ENCODE measurements around the gene SETD2. TPM values are rescaled to one million over a fixed set of nuclear protein-coding genes. Genes with fewer than 3 reads are reported as not detected.

The SETD2 gene
- total and polyA plus RNA-seq, 9 of the 15 experiments (the other 6 are each of a cell fraction or from before 2014, with no cell fraction given): 8.2 to 44.0 (median 33.6) TPM

GRCh38 chr3:47109393-47109792 lies 54.5 kb downstream of the SETD2 start (continued):
- no peak for TF ChIP-seq ZNF324 (CRISPR knock-in tag; IDR thresholded peaks at IDR 0.05)
- no peak for TF ChIP-seq CBX5 (IDR thresholded peaks at IDR 0.05; ENCODE audit: borderline replicate concordance, low read depth)
- TF ChIP-seq ZFP1 (CRISPR knock-in tag; IDR thresholded peaks at IDR 0.05): no peak
- TF ChIP-seq NCOA1 (IDR thresholded peaks at IDR 0.05; ENCODE audit: low read depth): no peak
- no peak for TF ChIP-seq RCOR1 (IDR thresholded peaks at IDR 0.05; ENCODE audit: borderline replicate concordance in 1 of 2, low read depth in 2 of 2, low read length in 2 of 2)
- TF ChIP-seq ZNF395 (CRISPR knock-in tag; IDR thresholded peaks at IDR 0.05): no peak
- TF ChIP-seq, protein P1, sequence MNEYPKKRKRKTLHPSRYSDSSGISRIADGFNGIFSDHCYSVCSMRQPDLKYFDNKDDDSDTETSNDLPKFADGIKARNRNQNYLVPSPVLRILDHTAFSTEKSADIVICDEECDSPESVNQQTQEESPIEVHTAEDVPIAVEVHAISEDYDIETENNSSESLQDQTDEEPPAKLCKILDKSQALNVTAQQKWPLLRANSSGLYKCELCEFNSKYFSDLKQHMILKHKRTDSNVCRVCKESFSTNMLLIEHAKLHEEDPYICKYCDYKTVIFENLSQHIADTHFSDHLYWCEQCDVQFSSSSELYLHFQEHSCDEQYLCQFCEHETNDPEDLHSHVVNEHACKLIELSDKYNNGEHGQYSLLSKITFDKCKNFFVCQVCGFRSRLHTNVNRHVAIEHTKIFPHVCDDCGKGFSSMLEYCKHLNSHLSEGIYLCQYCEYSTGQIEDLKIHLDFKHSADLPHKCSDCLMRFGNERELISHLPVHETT (CRISPR knock-in tag; conservative IDR thresholded peaks at IDR 0.05 in 1 of 2, IDR thresholded peaks at IDR 0.05 in 1 of 2): no peak
- no peak for TF ChIP-seq ZNF184 (CRISPR knock-in tag; IDR thresholded peaks at IDR 0.05)

DNA sequence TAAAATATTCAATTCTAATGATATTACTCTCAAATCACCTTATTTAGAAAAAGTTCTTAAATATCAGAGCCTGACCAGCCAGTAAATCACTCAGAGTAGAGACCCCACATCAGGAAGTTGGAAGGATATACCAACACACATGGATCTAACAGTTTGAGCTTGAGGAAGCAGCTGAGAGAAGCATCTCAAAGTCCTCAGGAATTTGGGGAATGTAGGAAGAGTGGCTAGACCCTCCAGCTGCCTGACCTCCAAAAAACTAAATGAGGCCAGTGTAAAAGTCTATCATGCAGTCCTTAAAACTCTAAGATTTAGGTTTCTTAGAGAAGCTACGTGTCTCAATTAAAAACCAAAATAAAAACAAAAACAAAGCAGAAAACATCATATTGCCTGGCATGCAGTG lies 55.4 kb downstream of the SETD2 start:
- ChIA-PET POLR2A (interaction anchor here (0.7 to 2.2 kb wide), 8 partner anchors 9 to 142 kb away, joined by 3 to 10 read pairs (median 4); no protein-coding TSS in a partner anchor), CTCF (ENCODE audit: low intra/inter-chr PET ratio) (no interaction called here)
- Histone ChIP-seq H3K27me3 (ENCODE audit: control insufficient read depth in 2 of 2, insufficient read depth in 2 of 2, low read length in 2 of 2) (no peaks in the 10 kb centered on the region), H4K20me1 (replicated peaks; ENCODE audit: control insufficient read depth, insufficient read depth, low read length) (no peaks in the 10 kb centered on the region), H3K4me2 (ENCODE audit: insufficient read depth, low read length) (no peak overlapping the region), H3K9me1 (ENCODE audit: control insufficient read depth, insufficient read depth, low read length) (no peaks in the 10 kb centered on the region), H3K9me3 (replicated peaks; ENCODE audit: control insufficient read depth, insufficient read depth, low read depth, low read length) (no peaks in the 10 kb centered on the region), H3K36me3 (ENCODE audit: control insufficient read depth, insufficient read depth, low read length) (peaks cover 77% of the 10 kb centered on the region), H3K4me1 (replicated peaks in 1 of 2; ENCODE audit: control insufficient read depth in 2 of 2, insufficient read depth in 2 of 2, low read length in 2 of 2) (no peaks in the 10 kb centered on the region), H3K4me3 (no peak overlapping the region), H2AFZ (ENCODE audit: low read depth, low read length) (no peak overlapping the region), H3K9ac (ENCODE audit: insufficient read depth in 1 of 2, low read depth in 2 of 2, low read length in 2 of 2) (no peak overlapping the region), H3K27ac (ENCODE audit: extremely low read depth, low read depth, low read length) (no peak overlapping the region), H3K79me2 (ENCODE audit: control insufficient read depth, insufficient read depth, low read length) (no peaks in the 10 kb centered on the region)
- intact Hi-C loops (cut with micrococcal nuclease): no loop called here
- FAIRE-seq (no peak), ATAC-seq (no peak), DNase-seq (ENCODE audit: extremely low read depth in 1 of 4, low spot score in 3 of 4) (no peak)
- BruUV-seq (replicated peaks): no TSS peak
- 100% methylated on average over 1 of the region's 1 CpG for WGBS (ENCODE audit: insufficient coverage, low coverage, missing lambda C conversion rate)
- in situ Hi-C loops (cut with MboI): no loop called here
- TF ChIP-seq ZFP30 (CRISPR knock-in tag; IDR thresholded peaks at IDR 0.05; ENCODE audit: borderline replicate concordance) (no peak), POLR3G (IDR thresholded peaks at IDR 0.05; ENCODE audit: extremely low read depth, insufficient read length, insufficient replicate concordance) (no peak), ZKSCAN8 (CRISPR knock-in tag; IDR thresholded peaks at IDR 0.05) (no peak), ZNF586 (CRISPR knock-in tag; conservative IDR thresholded peaks at IDR 0.05) (no peak), HDGF (IDR thresholded peaks at IDR 0.05) (no peak), ARID2 (IDR thresholded peaks at IDR 0.05) (no peak), HEY1 (CRISPR knock-in tag; IDR thresholded peaks at IDR 0.05; ENCODE audit: borderline replicate concordance) (no peak)
